Activated CD8-positive, alpha-beta T cell treated with anti-CD3 and anti-CD28 coated beads, Interleukin-2, amount 10 ng/mL, durations not matched to agents 7 days and 5 days (primary cell): ENCODE data around the gene SLC39A7. TPM values are rescaled to one million over a fixed set of nuclear protein-coding genes. Genes with fewer than 3 reads are reported as not detected.

ENCODE experiments used
- ATAC-seq: fragments of 150-1000 bp; cut with Tn5 transposase; one replicate; pipeline ENCODE4 v1.10.0; 2021; ENCODE audit warnings: moderate library complexity
- CTCF ChIA-PET: fragments of 350-600 bp; sonication (Branson Sonifier 250); formaldehyde crosslinking; loops from one replicate; lab custom pipeline; 2021; ENCODE audit warnings: antibody characterized with exemption; lab: Charles Lee
- POLR2A ChIA-PET: fragments of 350-600 bp; sonication (Branson Sonifier 250); formaldehyde crosslinking; loops from one replicate; lab custom pipeline; 2021; ENCODE audit warnings: antibody characterized with exemption; lab: Charles Lee
- DNase-seq: peaks from one replicate; pipeline ENCODE4 v3.0.0-alpha.2; 2020
- H3K27ac Mint-ChIP-seq: one replicate; pipeline ENCODE4 v1.8.0; 2021; ENCODE audit warnings: mild to moderate bottlenecking, mixed read lengths
- H3K27me3 Mint-ChIP-seq: one replicate; pipeline ENCODE4 v1.8.0; 2021; ENCODE audit warnings: low read depth, mixed read lengths
- H3K36me3 Mint-ChIP-seq: one replicate; pipeline ENCODE4 v1.8.0; 2021; ENCODE audit warnings: low read depth, mixed read lengths
- H3K4me1 Mint-ChIP-seq: one replicate; pipeline ENCODE4 v1.8.0; 2021; ENCODE audit warnings: low read depth, mixed read lengths
- H3K4me3 Mint-ChIP-seq: one replicate; pipeline ENCODE4 v1.8.0; 2021; ENCODE audit warnings: mild to moderate bottlenecking, mixed read lengths
- H3K9me3 Mint-ChIP-seq: one replicate; pipeline ENCODE4 v1.8.0; 2022; ENCODE audit warnings: mixed read lengths; ENCODE audit not compliant: insufficient read depth
- microRNA-seq: library from miRNA; unstranded; fragments of <30 nt; microRNA quantifications from one replicate; pipeline ENCODE4 v1.2.0, GENCODE V29; 2022
- total RNA-seq, 2 experiments: library from RNA; stranded (reverse); gene quantifications; one replicate each; pipeline ENCODE4 v1.2.3, GENCODE V29; 2021

The SLC39A7 gene
- total RNA-seq, 2 experiments from 2014 or later, result 45.6 to 50.8 TPM

DNA sequence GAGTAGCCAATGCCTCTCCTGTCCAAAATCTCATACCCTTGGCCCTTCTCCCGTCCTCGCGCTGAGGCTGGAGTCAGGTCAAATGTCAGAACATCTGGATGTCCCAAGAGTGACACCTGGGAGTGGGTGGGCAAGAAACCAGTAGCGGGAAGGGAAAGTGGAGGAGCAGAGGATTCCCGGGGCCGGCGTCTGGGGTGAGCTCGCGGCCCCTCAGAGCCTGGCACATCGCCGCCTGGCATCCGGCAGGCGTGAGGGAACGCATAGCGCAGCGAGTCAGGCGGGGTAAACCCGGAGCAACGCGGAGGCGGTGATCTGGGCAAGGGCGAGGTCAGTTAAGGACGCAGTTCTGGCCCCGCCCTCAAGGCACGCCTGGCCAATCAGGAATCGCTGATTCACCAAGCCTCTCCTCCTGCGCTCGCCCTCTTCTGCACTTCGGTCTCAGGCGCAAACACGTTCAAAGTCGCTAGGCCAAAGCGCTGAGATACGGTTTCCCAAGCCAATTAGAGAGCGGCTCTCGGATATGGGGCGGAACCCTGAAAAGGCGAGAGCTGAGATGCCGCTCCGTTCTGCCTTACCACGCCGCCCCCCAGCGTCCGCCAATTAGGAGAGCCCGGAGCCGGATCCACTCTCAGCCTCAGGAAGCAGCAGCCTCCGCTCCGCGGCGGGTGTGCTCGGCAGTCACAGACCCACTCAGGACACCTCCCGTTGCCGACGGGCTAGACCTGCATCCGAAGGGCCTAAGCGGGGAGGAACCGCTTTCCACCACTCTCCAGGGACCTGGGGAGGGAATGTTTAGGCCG lies 48.5 kb downstream of the SLC39A7 start:
- Mint-ChIP-seq H3K27ac (peak overlapping the region; percentile 92), H3K4me3 (peak overlapping the region; percentile 88), H3K27me3 (peaks cover 3% of the 10 kb centered on the region), H3K9me3 (no peaks in the 10 kb centered on the region), H3K4me1 (peaks cover 37% of the 10 kb centered on the region), H3K36me3 (peaks cover 28% of the 10 kb centered on the region)
- ChIA-PET CTCF (interaction anchor here (0.7 to 6.4 kb wide), 47 partner anchors 9 to 381 kb away, joined by 3 to 135 read pairs (median 7); partner anchors contain the start of genes B3GALT4, CUTA, HLA-DPA1 and HSD17B8), POLR2A (interaction anchor here (0.6 to 2.7 kb wide), 25 partner anchors 9 to 518 kb away, joined by 3 to 30 read pairs (median 4); partner anchors contain the start of genes B3GALT4, HLA-DPB1, HSD17B8 and RING1)
- DNase-seq, result peak; percentile 98
- peak; percentile 95 for ATAC-seq

- ATAC-seq (no peak), DNase-seq (no peak)
- no peaks in the 10 kb centered on the region for H3K9me3 Mint-ChIP-seq
- H3K27ac Mint-ChIP-seq, result peak overlapping the region; percentile 92
- peaks cover 37% of the 10 kb centered on the region for H3K4me1 Mint-ChIP-seq
- peak overlapping the region; percentile 88 for H3K4me3 Mint-ChIP-seq
- ChIA-PET CTCF (interaction anchor here (0.7 to 6.4 kb wide), 29 partner anchors 8 to 381 kb away, joined by 3 to 135 read pairs (median 9); partner anchors contain the start of genes B3GALT4, HLA-DPA1, HSD17B8 and PFDN6), POLR2A (interaction anchor here (0.6 to 2.7 kb wide), 16 partner anchors 21 to 461 kb away, joined by 3 to 30 read pairs (median 4); partner anchors contain the start of genes B3GALT4, HSD17B8, RPS18 and VPS52)
- peaks cover 31% of the 10 kb centered on the region for H3K36me3 Mint-ChIP-seq
- H3K27me3 Mint-ChIP-seq, result peaks cover 3% of the 10 kb centered on the region
Measured at GRCh38 chr6:33249732-33250630, 49.3 kb downstream of the SLC39A7 start.

DNA sequence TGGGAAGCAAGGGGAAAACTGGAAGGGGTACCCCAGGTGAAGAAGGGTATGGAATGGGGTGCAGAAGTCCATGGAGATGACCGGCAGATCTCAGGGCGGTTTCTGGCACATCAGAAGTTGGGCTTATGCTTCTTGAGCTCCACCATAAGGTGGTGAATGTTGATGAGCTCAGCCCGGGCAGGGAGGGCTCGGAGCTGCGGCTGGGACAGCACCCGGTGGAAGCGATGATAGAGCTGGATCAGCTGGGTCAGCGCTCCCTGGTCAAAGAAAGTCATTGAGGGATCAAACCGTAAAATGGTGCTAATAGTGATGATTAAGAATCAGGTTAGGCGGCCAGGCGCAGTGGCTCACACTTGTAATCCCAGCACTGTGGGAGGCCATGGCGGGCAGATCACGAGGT lies 50.1 kb downstream of the SLC39A7 start:
- CTCF ChIA-PET, result interaction anchor here (1.4 to 6.4 kb wide), 8 partner anchors 21 to 131 kb away, joined by 3 to 135 read pairs (median 18); partner anchors contain the start of genes B3GALT4, PFDN6, RING1 and RPS18

GRCh38 chr6:33251395-33252012 lies 50.8 kb downstream of the SLC39A7 start:
- Mint-ChIP-seq H3K36me3 (peaks cover 36% of the 10 kb centered on the region), H3K4me1 (peaks cover 37% of the 10 kb centered on the region), H3K27me3 (peaks cover 3% of the 10 kb centered on the region), H3K27ac (peak overlapping the region; percentile 21), H3K9me3 (no peaks in the 10 kb centered on the region), H3K4me3 (no peak overlapping the region)
- no peak for ATAC-seq
- POLR2A ChIA-PET, result no interaction called here
- CTCF ChIA-PET, result interaction anchor here (0.9 to 6.4 kb wide), 6 partner anchors 12 to 124 kb away, joined by 3 to 135 read pairs (median 12); partner anchors contain the start of genes RING1, RXRB and SLC39A7
- no peak for DNase-seq

More for the DNA sequence above, 50.1 kb downstream of the SLC39A7 start:
- DNase-seq (no peak), ATAC-seq (no peak)
- H3K27ac Mint-ChIP-seq, result peak overlapping the region; percentile 92
- peaks cover 3% of the 10 kb centered on the region for H3K27me3 Mint-ChIP-seq
- peaks cover 33% of the 10 kb centered on the region for H3K36me3 Mint-ChIP-seq
- no peaks in the 10 kb centered on the region for H3K9me3 Mint-ChIP-seq
- POLR2A ChIA-PET, result interaction anchor here (0.6 to 0.9 kb wide), 2 partner anchors 21 to 27 kb away, joined by 5 to 6 read pairs; partner anchors contain the start of genes B3GALT4, RPS18 and VPS52
- peak overlapping the region; percentile 88 for H3K4me3 Mint-ChIP-seq
- peaks cover 37% of the 10 kb centered on the region for H3K4me1 Mint-ChIP-seq

DNA sequence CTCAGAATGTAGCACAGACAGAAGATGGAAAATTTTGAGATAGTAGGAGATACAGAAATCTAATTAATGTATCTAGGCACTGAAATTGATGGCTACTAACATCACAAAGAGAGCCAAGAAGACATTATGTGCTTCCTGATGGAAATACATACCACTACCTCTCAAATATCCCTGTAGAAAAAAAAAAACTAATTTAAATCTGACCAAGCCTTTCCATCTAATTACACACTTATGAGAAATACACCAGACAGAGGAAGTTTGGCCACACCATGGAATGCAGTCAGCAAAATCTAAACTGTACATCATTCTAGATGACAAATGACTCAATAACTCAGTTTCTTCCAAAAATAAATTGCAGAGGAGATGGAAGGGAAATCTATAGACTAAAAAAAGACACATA lies 52.1 kb downstream of the SLC39A7 start:
- peaks cover 37% of the 10 kb centered on the region for H3K36me3 Mint-ChIP-seq
- H3K4me1 Mint-ChIP-seq, result peaks cover 37% of the 10 kb centered on the region
- H3K9me3 Mint-ChIP-seq, result no peaks in the 10 kb centered on the region
- no peaks in the 10 kb centered on the region for H3K27me3 Mint-ChIP-seq
- no peak for ATAC-seq
- no peak overlapping the region for H3K27ac Mint-ChIP-seq
- DNase-seq, result no peak
- CTCF ChIA-PET, result interaction anchor here (1.0 kb wide), 1 partner anchor 10 kb away, joined by 3 read pairs; no protein-coding TSS in a partner anchor
- H3K4me3 Mint-ChIP-seq, result no peak overlapping the region
- POLR2A ChIA-PET, result no interaction called here

Small RNA genes lying within 50 kb of the gene (microRNA-seq; reads per million reads assigned to microRNA genes)
- 5.7 reads per million, percentile 7 among the genes with 10 or more reads in this experiment for gene MIR219A1

Other genes with a start within 250 kb of the SLC39A7 start
- 10 to 100 TPM; 28.6 to 30.5 TPM for gene HLA-DMA, start 247.8 kb upstream of the SLC39A7 start, total RNA-seq
- gene BRD2, start 232.3 kb upstream of the SLC39A7 start, total RNA-seq, result 100 to 1,000 TPM; 299 to 313 TPM
- gene HLA-DOA, start 191.3 kb upstream of the SLC39A7 start, total RNA-seq, result 1 to 10 TPM; 3.3 to 4.2 TPM
- 10 to 100 TPM; 39.1 to 40.0 TPM for gene HLA-DPA1, start 127.2 kb upstream of the SLC39A7 start, total RNA-seq
- gene HLA-DPB1, start 124.9 kb upstream of the SLC39A7 start, total RNA-seq, result 10 to 100 TPM; 21.0 to 22.8 TPM
- under 1 TPM; 0.71 to 0.83 TPM for gene COL11A2, start 8.4 kb upstream of the SLC39A7 start, total RNA-seq
- 10 to 100 TPM; 33.5 to 34.5 TPM for gene RXRB, start 202 bp upstream of the SLC39A7 start, total RNA-seq
- gene HSD17B8, start 3.8 kb downstream of the SLC39A7 start, total RNA-seq, result 10 to 100 TPM; 13.9 to 14.1 TPM
- gene RING1, start 7.6 kb downstream of the SLC39A7 start, total RNA-seq, result 10 to 100 TPM; 39.8 to 44.6 TPM
- gene VPS52, start 71.0 kb downstream of the SLC39A7 start, total RNA-seq, result 10 to 100 TPM; 59.3 to 59.5 TPM
- 1,000 to 10,000 TPM; 2,792 to 2,813 TPM for gene RPS18, start 71.2 kb downstream of the SLC39A7 start, total RNA-seq
- gene B3GALT4, start 76.3 kb downstream of the SLC39A7 start, total RNA-seq, result 10 to 100 TPM; 12.2 to 12.8 TPM
- gene WDR46, start 88.4 kb downstream of the SLC39A7 start, total RNA-seq, result 10 to 100 TPM; 66.7 to 68.9 TPM
- gene PFDN6, start 88.7 kb downstream of the SLC39A7 start, total RNA-seq, result 10 to 100 TPM; 72.0 to 78.4 TPM
- gene RGL2, start 98.1 kb downstream of the SLC39A7 start, total RNA-seq, result 10 to 100 TPM; 50.8 to 58.2 TPM
- gene TAPBP, start 113.2 kb downstream of the SLC39A7 start, total RNA-seq, result 100 to 1,000 TPM; 245 to 252 TPM
- gene ZBTB22, start 116.9 kb downstream of the SLC39A7 start, total RNA-seq, result 10 to 100 TPM; 10.7 to 11.1 TPM
- 100 to 1,000 TPM; 112 to 114 TPM for gene DAXX, start 122.1 kb downstream of the SLC39A7 start, total RNA-seq
- 100 to 1,000 TPM; 175 to 180 TPM for gene KIFC1, start 191.0 kb downstream of the SLC39A7 start, total RNA-seq
- 10 to 100 TPM; 35.9 to 36.5 TPM for gene PHF1, start 210.1 kb downstream of the SLC39A7 start, total RNA-seq
- 100 to 1,000 TPM; 179 to 187 TPM for gene CUTA, start 217.2 kb downstream of the SLC39A7 start, total RNA-seq
- 10 to 100 TPM; 42.0 to 48.2 TPM for gene SYNGAP1, start 219.2 kb downstream of the SLC39A7 start, total RNA-seq